GM10266 (cell line): ENCODE data around the gene TTC9B.

Source experiments
- DNase-seq: peaks from one replicate; pipeline ENCODE4 v3.0.0; 2012; ENCODE audit errors: extremely low spot score
- TF ChIP-seq, protein P1 (sequence below): IDR thresholded peaks from 2 replicates; pipeline ENCODE4 v1.5.1; 2012; ENCODE audit warnings: mild to moderate bottlenecking, low read depth; ENCODE audit not compliant: control insufficient read depth, insufficient read depth; ENCODE audit errors: missing control alignments

The TTC9B gene

GRCh38 chr19:40255619-40256166 lies 37.5 kb upstream of the TTC9B start:
- no peak for DNase-seq
- TF ChIP-seq, protein P1, sequence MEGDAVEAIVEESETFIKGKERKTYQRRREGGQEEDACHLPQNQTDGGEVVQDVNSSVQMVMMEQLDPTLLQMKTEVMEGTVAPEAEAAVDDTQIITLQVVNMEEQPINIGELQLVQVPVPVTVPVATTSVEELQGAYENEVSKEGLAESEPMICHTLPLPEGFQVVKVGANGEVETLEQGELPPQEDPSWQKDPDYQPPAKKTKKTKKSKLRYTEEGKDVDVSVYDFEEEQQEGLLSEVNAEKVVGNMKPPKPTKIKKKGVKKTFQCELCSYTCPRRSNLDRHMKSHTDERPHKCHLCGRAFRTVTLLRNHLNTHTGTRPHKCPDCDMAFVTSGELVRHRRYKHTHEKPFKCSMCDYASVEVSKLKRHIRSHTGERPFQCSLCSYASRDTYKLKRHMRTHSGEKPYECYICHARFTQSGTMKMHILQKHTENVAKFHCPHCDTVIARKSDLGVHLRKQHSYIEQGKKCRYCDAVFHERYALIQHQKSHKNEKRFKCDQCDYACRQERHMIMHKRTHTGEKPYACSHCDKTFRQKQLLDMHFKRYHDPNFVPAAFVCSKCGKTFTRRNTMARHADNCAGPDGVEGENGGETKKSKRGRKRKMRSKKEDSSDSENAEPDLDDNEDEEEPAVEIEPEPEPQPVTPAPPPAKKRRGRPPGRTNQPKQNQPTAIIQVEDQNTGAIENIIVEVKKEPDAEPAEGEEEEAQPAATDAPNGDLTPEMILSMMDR = no peak

GRCh38 chr19:40254714-40255418 lies 36.7 kb upstream of the TTC9B start:
- TF ChIP-seq, protein P1 = no peak
- no peak for DNase-seq

- TF ChIP-seq, protein P1 = no peak
- no peak for DNase-seq
Observed at GRCh38 chr19:40253611-40254092, 35.5 kb upstream of the TTC9B start.

DNA sequence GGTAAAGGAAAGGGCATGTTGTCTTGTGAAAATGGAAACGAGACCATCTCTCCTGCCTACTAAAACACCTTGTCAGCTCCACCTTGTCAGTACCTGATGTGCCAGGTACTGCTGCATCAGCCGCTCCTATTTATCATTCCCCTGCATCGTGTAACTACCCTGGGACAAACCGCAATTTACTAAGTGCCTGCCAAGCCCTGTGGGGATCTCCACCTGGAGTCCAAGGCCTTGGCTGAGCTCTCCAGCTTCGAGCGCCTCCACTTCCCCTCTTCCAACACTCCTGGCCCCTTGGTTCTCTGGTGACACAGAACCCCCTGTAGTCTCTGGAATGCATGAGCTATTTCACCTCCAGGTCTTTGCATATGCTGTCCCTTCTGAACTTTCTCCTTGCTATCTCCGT lies 34.2 kb upstream of the TTC9B start:
- TF ChIP-seq, protein P1 = no peak
- no peak for DNase-seq

DNA sequence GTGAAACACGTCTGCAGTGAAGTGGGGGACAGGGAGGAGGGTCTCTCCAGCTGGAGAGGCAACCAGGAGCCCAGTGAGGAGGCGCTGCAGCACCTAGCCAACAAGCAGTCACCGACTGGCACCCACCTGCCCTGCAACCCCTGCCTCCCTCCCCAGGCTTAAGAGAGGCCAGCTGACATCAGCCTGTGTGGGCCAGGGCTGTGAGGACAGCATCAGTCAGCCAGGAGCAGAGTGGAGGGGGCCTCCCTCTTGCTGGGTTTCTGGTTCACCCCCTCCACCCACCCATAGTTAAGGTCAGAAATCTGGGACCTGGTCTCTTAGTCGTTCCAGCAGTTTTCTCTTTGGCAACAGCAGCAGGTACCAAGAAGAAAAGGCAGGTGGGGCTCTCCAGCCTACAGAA lies 33.8 kb upstream of the TTC9B start:
- TF ChIP-seq, protein P1 = no peak
- DNase-seq = no peak

- TF ChIP-seq, protein P1 = no peak
- no peak for DNase-seq
Observed at GRCh38 chr19:40251244-40251643, 33.1 kb upstream of the TTC9B start.

GRCh38 chr19:40249781-40250180 lies 31.6 kb upstream of the TTC9B start:
- TF ChIP-seq, protein P1 = no peak
- DNase-seq = no peak
